ENCODE data around the gene PCDHGB5.

- TF ChIP-seq CTCF (IDR thresholded peaks at IDR 0.05), result no peak
- no peak for TF ChIP-seq POLR2A (IDR thresholded peaks at IDR 0.05)
Measured at GRCh38 chr5:141366016-141366896, 31.5 kb upstream of the PCDHGB5 start.
